ENCODE measurements around the gene LMNTD2.

Gene LMNTD2

DNA sequence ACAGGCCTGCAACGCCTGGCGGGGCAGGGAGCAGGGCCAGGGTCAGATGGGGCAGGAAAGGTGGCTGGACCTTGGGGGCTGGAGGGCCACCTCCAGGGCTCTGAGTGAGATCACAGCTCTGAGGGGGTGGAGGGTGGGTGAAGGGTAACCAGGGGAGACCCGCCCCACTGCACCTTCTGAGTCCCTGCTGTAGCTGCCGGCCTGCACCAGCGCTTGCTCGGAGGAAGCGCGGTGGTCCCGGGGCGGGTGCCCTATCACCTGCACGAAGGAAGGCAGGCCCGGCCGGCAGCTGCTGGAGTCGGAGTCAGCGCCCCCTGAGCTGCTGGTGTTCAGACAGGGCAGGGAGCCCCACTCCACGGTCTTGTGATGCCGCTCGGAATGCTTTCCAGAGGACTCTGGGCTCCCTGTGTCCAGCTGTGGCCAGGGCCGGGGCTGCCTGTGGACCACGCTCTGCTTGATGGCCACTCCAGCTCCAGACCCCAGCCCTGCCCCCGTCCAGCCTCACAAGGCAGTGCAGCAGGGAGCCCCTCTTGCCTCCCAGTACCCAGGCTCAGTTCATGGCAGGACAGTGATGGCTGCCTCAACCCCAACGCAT, 3.8 kb downstream of the LMNTD2 start:
- no peak overlapping the region for H3K4me3 ChIP-seq (ENCODE audit: low read depth, low read length)
- no peak overlapping the region for H3K27ac ChIP-seq (ENCODE audit: low read depth, low read length)
- H3K36me3 ChIP-seq (ENCODE audit: insufficient read depth, low read length), result no peaks in the 10 kb centered on the region
- H3K27me3 ChIP-seq (ENCODE audit: insufficient read depth, low read length), result peaks cover 43% of the 10 kb centered on the region
- no peaks in the 10 kb centered on the region for H3K79me2 ChIP-seq (ENCODE audit: control insufficient read depth, insufficient read depth, low read length, unreplicated experiment)
- H3K4me1 ChIP-seq (ENCODE audit: control insufficient read depth, insufficient read depth, low read length, unreplicated experiment), result peaks cover 7% of the 10 kb centered on the region
- H2AFZ ChIP-seq (ENCODE audit: low read length, unreplicated experiment), result no peak overlapping the region

GRCh38 chr11:555780-556661, 4.5 kb downstream of the LMNTD2 start:
- H2AFZ ChIP-seq (ENCODE audit: low read length, unreplicated experiment), result no peak overlapping the region
- H3K4me1 ChIP-seq (ENCODE audit: control insufficient read depth, insufficient read depth, low read length, unreplicated experiment), result peaks cover 4% of the 10 kb centered on the region
- no peaks in the 10 kb centered on the region for H3K79me2 ChIP-seq (ENCODE audit: control insufficient read depth, insufficient read depth, low read length, unreplicated experiment)
- no peaks in the 10 kb centered on the region for H3K36me3 ChIP-seq (ENCODE audit: insufficient read depth, low read length)
- no peak overlapping the region for H3K4me3 ChIP-seq (ENCODE audit: low read depth, low read length)
- H3K27me3 ChIP-seq (ENCODE audit: insufficient read depth, low read length), result peaks cover 43% of the 10 kb centered on the region
- no peak overlapping the region for H3K27ac ChIP-seq (ENCODE audit: low read depth, low read length)

DNA sequence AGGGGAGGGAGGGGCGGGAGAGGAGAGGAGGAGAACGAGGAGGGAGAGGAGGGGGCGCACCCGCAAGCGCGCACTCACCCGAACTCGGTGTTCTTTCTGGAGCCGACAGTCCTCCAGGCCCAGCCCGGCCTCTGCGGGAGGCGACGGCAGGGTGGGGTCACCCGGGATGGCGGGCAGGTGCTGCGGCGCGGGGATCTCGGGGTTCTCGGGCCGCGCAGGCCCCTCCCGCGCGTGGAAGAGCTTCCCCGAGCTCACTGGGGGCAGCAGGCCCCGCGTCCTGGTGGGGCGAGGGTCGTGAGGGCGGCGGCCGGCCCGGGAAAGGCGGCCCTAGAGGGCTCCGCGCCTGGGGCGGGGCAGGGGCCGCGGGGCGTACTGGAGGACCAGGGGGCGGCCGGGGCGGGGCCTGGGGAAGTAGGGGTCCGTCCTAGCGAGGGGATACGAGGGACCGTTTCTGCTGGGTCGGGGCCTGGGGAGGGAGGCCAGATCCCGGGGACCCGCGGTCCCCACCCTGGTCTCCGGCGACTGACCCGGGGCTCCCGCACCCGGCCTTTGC, 5.2 kb downstream of the LMNTD2 start:
- peaks cover 4% of the 10 kb centered on the region for H3K4me1 ChIP-seq (ENCODE audit: control insufficient read depth, insufficient read depth, low read length, unreplicated experiment)
- no peak overlapping the region for H3K27ac ChIP-seq (ENCODE audit: low read depth, low read length)

GRCh38 chr11:554428-555226, 5.9 kb downstream of the LMNTD2 start:
- Histone ChIP-seq H3K36me3 (ENCODE audit: insufficient read depth, low read length) (no peaks in the 10 kb centered on the region), H2AFZ (ENCODE audit: low read length, unreplicated experiment) (no peak overlapping the region), H3K4me3 (ENCODE audit: low read depth, low read length) (peak overlapping the region; percentile 25; the same call in 1 of the 2 replicates), H3K79me2 (ENCODE audit: control insufficient read depth, insufficient read depth, low read length, unreplicated experiment) (no peaks in the 10 kb centered on the region), H3K27me3 (ENCODE audit: insufficient read depth, low read length) (peaks cover 43% of the 10 kb centered on the region), H3K4me1 (ENCODE audit: control insufficient read depth, insufficient read depth, low read length, unreplicated experiment) (peaks cover 4% of the 10 kb centered on the region), H3K27ac (ENCODE audit: low read depth, low read length) (no peak overlapping the region)

More for the DNA sequence above, 5.2 kb downstream of the LMNTD2 start:
- H3K27me3 ChIP-seq (ENCODE audit: insufficient read depth, low read length), result peaks cover 43% of the 10 kb centered on the region
- no peaks in the 10 kb centered on the region for H3K36me3 ChIP-seq (ENCODE audit: insufficient read depth, low read length)
- no peak overlapping the region for H2AFZ ChIP-seq (ENCODE audit: low read length, unreplicated experiment)
- no peak overlapping the region for H3K4me3 ChIP-seq (ENCODE audit: low read depth, low read length)
- H3K79me2 ChIP-seq (ENCODE audit: control insufficient read depth, insufficient read depth, low read length, unreplicated experiment), result no peaks in the 10 kb centered on the region

- H3K4me1 ChIP-seq (ENCODE audit: control insufficient read depth, insufficient read depth, low read length, unreplicated experiment), result peaks cover 4% of the 10 kb centered on the region
Measured at GRCh38 chr11:553988-554340, 6.6 kb downstream of the LMNTD2 start.

GRCh38 chr11:553083-553987, 7.2 kb downstream of the LMNTD2 start:
- H3K4me1 ChIP-seq (ENCODE audit: control insufficient read depth, insufficient read depth, low read length, unreplicated experiment), result peaks cover 4% of the 10 kb centered on the region
- no peak overlapping the region for H2AFZ ChIP-seq (ENCODE audit: low read length, unreplicated experiment)
- H3K79me2 ChIP-seq (ENCODE audit: control insufficient read depth, insufficient read depth, low read length, unreplicated experiment), result no peaks in the 10 kb centered on the region
- H3K27ac ChIP-seq (ENCODE audit: low read depth, low read length), result no peak overlapping the region
- peaks cover 41% of the 10 kb centered on the region for H3K27me3 ChIP-seq (ENCODE audit: insufficient read depth, low read length)
- no peaks in the 10 kb centered on the region for H3K36me3 ChIP-seq (ENCODE audit: insufficient read depth, low read length)
- H3K4me3 ChIP-seq (ENCODE audit: low read depth, low read length), result no peak overlapping the region

More at GRCh38 chr11:553988-554340, 6.6 kb downstream of the LMNTD2 start:
- Histone ChIP-seq H2AFZ (ENCODE audit: low read length, unreplicated experiment) (no peak overlapping the region), H3K27ac (ENCODE audit: low read depth, low read length) (no peak overlapping the region), H3K27me3 (ENCODE audit: insufficient read depth, low read length) (peaks cover 43% of the 10 kb centered on the region), H3K4me3 (ENCODE audit: low read depth, low read length) (no peak overlapping the region), H3K79me2 (ENCODE audit: control insufficient read depth, insufficient read depth, low read length, unreplicated experiment) (no peaks in the 10 kb centered on the region), H3K36me3 (ENCODE audit: insufficient read depth, low read length) (no peaks in the 10 kb centered on the region)

GRCh38 chr11:551596-551995, 8.9 kb downstream of the LMNTD2 start:
- peaks cover 4% of the 10 kb centered on the region for H3K4me1 ChIP-seq (ENCODE audit: control insufficient read depth, insufficient read depth, low read length, unreplicated experiment)
- H2AFZ ChIP-seq (ENCODE audit: low read length, unreplicated experiment), result no peak overlapping the region
- no peak overlapping the region for H3K4me3 ChIP-seq (ENCODE audit: low read depth, low read length)
- no peaks in the 10 kb centered on the region for H3K36me3 ChIP-seq (ENCODE audit: insufficient read depth, low read length)
- no peaks in the 10 kb centered on the region for H3K79me2 ChIP-seq (ENCODE audit: control insufficient read depth, insufficient read depth, low read length, unreplicated experiment)
- H3K27ac ChIP-seq (ENCODE audit: low read depth, low read length), result no peak overlapping the region
- H3K27me3 ChIP-seq (ENCODE audit: insufficient read depth, low read length), result peaks cover 24% of the 10 kb centered on the region

- peaks cover 4% of the 10 kb centered on the region for H3K4me1 ChIP-seq (ENCODE audit: control insufficient read depth, insufficient read depth, low read length, unreplicated experiment)
- no peaks in the 10 kb centered on the region for H3K36me3 ChIP-seq (ENCODE audit: insufficient read depth, low read length)
- no peak overlapping the region for H3K27ac ChIP-seq (ENCODE audit: low read depth, low read length)
- H3K4me3 ChIP-seq (ENCODE audit: low read depth, low read length), result no peak overlapping the region
- peaks cover 19% of the 10 kb centered on the region; the same call in 1 of the 2 replicates for H3K27me3 ChIP-seq (ENCODE audit: insufficient read depth, low read length)
- no peaks in the 10 kb centered on the region for H3K79me2 ChIP-seq (ENCODE audit: control insufficient read depth, insufficient read depth, low read length, unreplicated experiment)
- no peak overlapping the region for H2AFZ ChIP-seq (ENCODE audit: low read length, unreplicated experiment)
Measured at GRCh38 chr11:551131-551530, 9.4 kb downstream of the LMNTD2 start.

GRCh38 chr11:550746-551085, 9.8 kb downstream of the LMNTD2 start:
- no peaks in the 10 kb centered on the region for H3K79me2 ChIP-seq (ENCODE audit: control insufficient read depth, insufficient read depth, low read length, unreplicated experiment)
- H3K36me3 ChIP-seq (ENCODE audit: insufficient read depth, low read length), result no peaks in the 10 kb centered on the region
- peaks cover 15% of the 10 kb centered on the region; the same call in 1 of the 2 replicates for H3K27me3 ChIP-seq (ENCODE audit: insufficient read depth, low read length)
- H2AFZ ChIP-seq (ENCODE audit: low read length, unreplicated experiment), result no peak overlapping the region
- no peak overlapping the region for H3K4me3 ChIP-seq (ENCODE audit: low read depth, low read length)
- H3K4me1 ChIP-seq (ENCODE audit: control insufficient read depth, insufficient read depth, low read length, unreplicated experiment), result peaks cover 4% of the 10 kb centered on the region
- no peak overlapping the region for H3K27ac ChIP-seq (ENCODE audit: low read depth, low read length)
